Endothelial cell of umbilical vein (primary cell): ENCODE measurements around the gene NECTIN3. TPM values are rescaled to one million over a fixed set of nuclear protein-coding genes. Genes with fewer than 3 reads are reported as not detected.

Source experiments
- BruUV-seq: library from RNA; stranded (reverse); fragments of 400-500 nt; replicated peaks from 2 replicates; lab custom pipeline; 2021; lab: Mats Ljungman, UMichigan
- CTCF ChIA-PET: fragments of 300-600, 350-600 bp; sonication (Branson Sonifier 250); formaldehyde crosslinking; loops from one replicate; lab custom pipeline; 2021; ENCODE audit warnings: antibody characterized with exemption, inconsistent platforms; lab: Charles Lee
- POLR2A ChIA-PET: fragments of 300-600, 350-600 bp; sonication (Branson Sonifier 250); formaldehyde crosslinking; loops from one replicate; lab custom pipeline; 2021; ENCODE audit warnings: antibody characterized with exemption, inconsistent platforms; lab: Charles Lee
- DNase-seq: peaks from one replicate; pipeline ENCODE4 v3.0.0-alpha.2; 2011; ENCODE audit warnings: low read depth, low spot score
- FAIRE-seq: peaks from 2 replicates; lab custom pipeline; 2011; peaks lifted over from hg19 to GRCh38; lab: Jason Lieb, UNC
- H2AFZ ChIP-seq: 2 replicates; pipeline ENCODE4 v1.6.0; 2012; ENCODE audit warnings: low read depth, low read length, control low read depth, inconsistent platforms
- H3K27ac ChIP-seq: 2 replicates; pipeline ENCODE4 v1.5.1; 2011; ENCODE audit warnings: low read depth, mild to moderate bottlenecking, control low read depth, low read length, moderate library complexity; ENCODE audit not compliant: insufficient read depth
- H3K27me3 ChIP-seq, 2 experiments: 2 replicates each; pipeline versions ENCODE4 v1.6.0 to v1.6.1; 2011; ENCODE audit warnings: low read length in 2 of 2, mixed read lengths in 1 of 2; ENCODE audit not compliant: control insufficient read depth in 2 of 2, insufficient read depth in 2 of 2
- H3K36me3 ChIP-seq, 2 experiments: 2 replicates in 1 of 2; 3 replicates in 1 of 2; pipeline ENCODE4 v1.5.1; 2011; ENCODE audit warnings: low read length in 2 of 2, mild to moderate bottlenecking in 1 of 2, moderate library complexity in 1 of 2; ENCODE audit not compliant: control insufficient read depth in 2 of 2, insufficient read depth in 2 of 2; ENCODE audit errors: extremely low read depth in 1 of 2
- H3K4me1 ChIP-seq: 3 replicates; pipeline ENCODE4 v1.5.1; 2011; ENCODE audit warnings: mild to moderate bottlenecking, low read length; ENCODE audit not compliant: control insufficient read depth, insufficient read depth; ENCODE audit errors: extremely low read depth
- H3K4me2 ChIP-seq: 2 replicates; pipeline ENCODE4 v1.6.1; 2011; ENCODE audit warnings: low read length, control low read depth, mixed read lengths; ENCODE audit not compliant: insufficient read depth
- H3K4me3 ChIP-seq, 3 experiments: fragments of 200-600 bp in 1 of 3; sonication (generic), shearing (Covaris generic) in 1 of 3; replicated peaks in 1 of 3; 2 replicates each; pipeline ENCODE4 v1.5.1; 2011 to 2016; ENCODE audit warnings: control low read depth in 3 of 3, low read length in 3 of 3, mild to moderate bottlenecking in 2 of 3, inconsistent platforms in 1 of 3, low read depth in 1 of 3, moderate library complexity in 1 of 3; ENCODE audit not compliant: insufficient read depth in 1 of 3
- H3K79me2 ChIP-seq: 2 replicates; pipeline ENCODE4 v1.6.0; 2012; ENCODE audit warnings: low read length, inconsistent platforms; ENCODE audit not compliant: control insufficient read depth, insufficient read depth
- H3K9ac ChIP-seq: replicated peaks from 2 replicates; pipeline ENCODE3; 2011; ENCODE audit warnings: low read length, control low read depth; ENCODE audit not compliant: insufficient read depth; ENCODE audit errors: extremely low read depth
- H3K9me1 ChIP-seq: replicated peaks from 3 replicates; pipeline ENCODE4 v1.6.0; 2011; ENCODE audit warnings: mild to moderate bottlenecking, low read length; ENCODE audit not compliant: control insufficient read depth, insufficient read depth; ENCODE audit errors: extremely low read depth
- H3K9me3 ChIP-seq: replicated peaks from 2 replicates; pipeline ENCODE4 v1.5.1; 2012; ENCODE audit warnings: low read length, inconsistent platforms; ENCODE audit not compliant: control insufficient read depth, insufficient read depth
- H4K20me1 ChIP-seq: replicated peaks from 2 replicates; pipeline ENCODE3; 2011; ENCODE audit warnings: mild to moderate bottlenecking, low read length; ENCODE audit not compliant: control insufficient read depth, insufficient read depth; ENCODE audit errors: extremely low read depth
- EZH2 ChIP-seq: IDR thresholded peaks from 2 replicates; pipeline ENCODE4 v1.6.1; 2012; ENCODE audit warnings: borderline replicate concordance, low read depth, mild to moderate bottlenecking, moderate library complexity, low read length, inconsistent platforms; ENCODE audit not compliant: severe bottlenecking
- FOS ChIP-seq: IDR thresholded peaks from 2 replicates; pipeline ENCODE4 v1.6.1; 2011; ENCODE audit warnings: mild to moderate bottlenecking, low read length, moderate library complexity, borderline replicate concordance; ENCODE audit not compliant: insufficient read depth
- GATA2 ChIP-seq: IDR thresholded peaks from 2 replicates; pipeline ENCODE4 v1.7.0; 2011; ENCODE audit warnings: low read depth, mild to moderate bottlenecking, moderate library complexity, mixed read lengths, low read length; ENCODE audit not compliant: insufficient read length, insufficient read depth
- JUN ChIP-seq: IDR thresholded peaks from 2 replicates; pipeline ENCODE4 v1.6.1; 2011; ENCODE audit warnings: borderline replicate concordance, low read depth; ENCODE audit not compliant: insufficient read length, insufficient read depth
- MYC ChIP-seq: IDR thresholded peaks from one replicate; pipeline ENCODE4 v1.6.1; 2011; ENCODE audit warnings: mild to moderate bottlenecking, low read depth, low read length
- POLR2A ChIP-seq: IDR thresholded peaks from 2 replicates; pipeline ENCODE4 v1.6.1; 2012; ENCODE audit warnings: low read depth, mild to moderate bottlenecking, control low read depth, low read length
- POLR2AphosphoS5 ChIP-seq: IDR thresholded peaks from 2 replicates; pipeline ENCODE4 v1.6.1; 2012; ENCODE audit warnings: low read depth, mild to moderate bottlenecking, control low read depth, low read length, moderate library complexity; ENCODE audit not compliant: insufficient read depth
- dilution Hi-C: fragments of 300-500 bp; cut with MboI; formaldehyde crosslinking; loops from one replicate; pipeline ENCODE4 v1.15.0; 2019; ENCODE audit warnings: low sequenced_read_pairs; ENCODE audit not compliant: extremely low pct_ligation_motif_present
- intact Hi-C: fragments of 100-400 bp; cut with micrococcal nuclease; formaldehyde crosslinking; loops from one replicate; pipeline ENCODE4 v1.10.0; 2022
- polyA plus RNA-seq, 4 experiments: library from polyadenylated mRNA; depleted of rRNA in 3 of 4; stranded (reverse) in 3 of 4; unstranded in 1 of 4; fragments of >200 nt; gene quantifications; 2 replicates each; pipeline versions ENCODE4 v1.2.1 to v1.2.3, GENCODE V29; 2011 to 2012; ENCODE audit warnings: missing spikeins in 1 of 4
- total RNA-seq: library from RNA; stranded (reverse); gene quantifications from 2 replicates; pipeline ENCODE4 v1.2.3, GENCODE V29; 2021
- TF ChIP-seq, protein P1 (sequence below), 2 donors: IDR thresholded peaks; 1 replicate in 1 of 2; 2 replicates in 1 of 2; pipeline ENCODE4 v1.5.1; 2011; ENCODE audit warnings: low read length in 2 of 2, mild to moderate bottlenecking in 2 of 2, moderate library complexity in 2 of 2, control low read depth in 1 of 2, inconsistent platforms in 1 of 2, low read depth in 1 of 2; ENCODE audit not compliant: insufficient read depth in 1 of 2; ENCODE audit errors: extremely low read depth in 1 of 2
- TF ChIP-seq, protein P2 (sequence below): IDR thresholded peaks from 2 replicates; pipeline ENCODE4 v1.6.1; 2011; ENCODE audit not compliant: insufficient read depth, insufficient read length

Gene NECTIN3
- total and polyA plus RNA-seq, 2 donors (not counting 3 experiments of a cell fraction or from before 2014, with no cell fraction given): 14.3 to 26.9 TPM

DNA sequence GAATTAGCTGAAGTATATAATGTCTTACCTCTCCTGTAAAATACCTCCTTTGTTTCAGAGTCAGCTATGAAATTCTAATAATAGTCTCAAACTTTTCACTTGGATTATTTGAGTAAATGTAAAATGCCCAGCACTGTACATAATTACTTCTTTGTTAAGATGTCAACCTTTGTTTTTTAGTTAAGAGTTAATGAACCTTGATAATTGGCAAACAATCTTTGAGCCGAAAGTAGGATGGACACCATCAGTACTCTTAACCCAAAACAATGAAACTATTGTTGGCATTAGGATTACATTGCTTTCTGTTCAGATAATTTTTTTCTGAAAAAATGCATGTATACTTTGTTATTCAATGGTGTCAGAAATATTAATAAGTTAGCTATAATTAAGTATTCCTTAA, 3.0 kb upstream of the NECTIN3 start:
- H3K36me3 ChIP-seq: no peaks in the 10 kb centered on the region
- H3K27ac ChIP-seq: no peak overlapping the region
- no peak overlapping the region for H3K4me2 ChIP-seq
- CTCF ChIA-PET: interaction anchor here (1.8 to 3.0 kb wide), 2 partner anchors 12 to 754 kb away, joined by 6 to 14 read pairs; no protein-coding TSS in a partner anchor
- no peaks in the 10 kb centered on the region for H3K9me3 ChIP-seq
- no peak overlapping the region for H3K9ac ChIP-seq
- H2AFZ ChIP-seq: no peak overlapping the region
- POLR2A ChIA-PET: no interaction called here
- H3K27me3 ChIP-seq: no peaks in the 10 kb centered on the region
- intact Hi-C loops: no loop called here
- no peak for TF ChIP-seq MYC
- TF ChIP-seq, protein P1, sequence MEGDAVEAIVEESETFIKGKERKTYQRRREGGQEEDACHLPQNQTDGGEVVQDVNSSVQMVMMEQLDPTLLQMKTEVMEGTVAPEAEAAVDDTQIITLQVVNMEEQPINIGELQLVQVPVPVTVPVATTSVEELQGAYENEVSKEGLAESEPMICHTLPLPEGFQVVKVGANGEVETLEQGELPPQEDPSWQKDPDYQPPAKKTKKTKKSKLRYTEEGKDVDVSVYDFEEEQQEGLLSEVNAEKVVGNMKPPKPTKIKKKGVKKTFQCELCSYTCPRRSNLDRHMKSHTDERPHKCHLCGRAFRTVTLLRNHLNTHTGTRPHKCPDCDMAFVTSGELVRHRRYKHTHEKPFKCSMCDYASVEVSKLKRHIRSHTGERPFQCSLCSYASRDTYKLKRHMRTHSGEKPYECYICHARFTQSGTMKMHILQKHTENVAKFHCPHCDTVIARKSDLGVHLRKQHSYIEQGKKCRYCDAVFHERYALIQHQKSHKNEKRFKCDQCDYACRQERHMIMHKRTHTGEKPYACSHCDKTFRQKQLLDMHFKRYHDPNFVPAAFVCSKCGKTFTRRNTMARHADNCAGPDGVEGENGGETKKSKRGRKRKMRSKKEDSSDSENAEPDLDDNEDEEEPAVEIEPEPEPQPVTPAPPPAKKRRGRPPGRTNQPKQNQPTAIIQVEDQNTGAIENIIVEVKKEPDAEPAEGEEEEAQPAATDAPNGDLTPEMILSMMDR (IDR thresholded peaks at IDR 0.05; ENCODE audit: extremely low read depth in 1 of 2, insufficient read depth in 1 of 2, low read depth in 1 of 2, low read length in 2 of 2): no peak
- no peak for TF ChIP-seq GATA2
- TF ChIP-seq EZH2: no peak
- TF ChIP-seq POLR2A: no peak
- TF ChIP-seq JUN: no peak
- TF ChIP-seq, protein P2, sequence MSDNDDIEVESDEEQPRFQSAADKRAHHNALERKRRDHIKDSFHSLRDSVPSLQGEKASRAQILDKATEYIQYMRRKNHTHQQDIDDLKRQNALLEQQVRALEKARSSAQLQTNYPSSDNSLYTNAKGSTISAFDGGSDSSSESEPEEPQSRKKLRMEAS: no peak
- TF ChIP-seq POLR2AphosphoS5: no peak
- no peak for TF ChIP-seq FOS
- FAIRE-seq: no peak
- peaks cover 13% of the 10 kb centered on the region for H3K4me1 ChIP-seq
- no peak overlapping the region for H3K4me3 ChIP-seq
- BruUV-seq: no TSS peak
- no peaks in the 10 kb centered on the region for H3K9me1 ChIP-seq
- dilution Hi-C loops: no loop called here
- DNase-seq: no peak
- H3K79me2 ChIP-seq: peaks cover 17% of the 10 kb centered on the region
- no peaks in the 10 kb centered on the region for H4K20me1 ChIP-seq
